Pancreas (tissue), 10 donors: ENCODE measurements around the gene BOLA1. TPM values are rescaled to one million over a fixed set of nuclear protein-coding genes. Genes with fewer than 3 reads are reported as not detected.
A peak's percentile ranks its signal among the peaks of the same experiment; 100 is the strongest.

Experiments used
- ATAC-seq, 4 donors: fragments of 200-7000 bp; cut with Tn5 transposase; one replicate each; pipeline versions ENCODE4 v1.8.0 to v1.9.1; 2020; ENCODE audit warnings: mild to moderate bottlenecking in 4 of 4, moderate library complexity in 4 of 4
- DNase-seq, 6 donors: peaks; one replicate each; pipeline ENCODE4 v3.0.0-alpha.2; 2020
- FAIRE-seq: peaks from 2 replicates; lab custom pipeline; 2012; peaks lifted over from hg19 to GRCh38; lab: Jason Lieb, UNC
- H3K27ac ChIP-seq, 4 donors: fragments of 200-600 bp; sonication (generic); 1 replicate in 3 of 4; 2 replicates in 1 of 4; pipeline versions ENCODE4 v1.5.0 to v1.8.0; 2020
- H3K27me3 ChIP-seq, 4 donors: fragments of 200-600 bp; one replicate each; pipeline ENCODE4 v1.8.0; 2021
- H3K36me3 ChIP-seq, 3 donors: fragments of 200-600 bp; sonication (generic) in 1 of 3; one replicate each; pipeline versions ENCODE4 v1.5.0 to v1.8.0; 2020 to 2021
- H3K4me1 ChIP-seq, 3 donors: fragments of 200-600 bp; one replicate each; pipeline ENCODE4 v1.8.0; 2021
- H3K4me3 ChIP-seq, 4 donors: fragments of 200-600 bp; sonication (generic) in 2 of 4; one replicate each; pipeline versions ENCODE4 v1.5.0 to v1.8.0; 2020 to 2021
- H3K9me3 ChIP-seq, 4 donors: fragments of 200-600 bp; one replicate each; pipeline ENCODE4 v1.8.0; 2021
- CTCF ChIP-seq, 4 donors: fragments of 200-600 bp; sonication (generic) in 3 of 4; IDR thresholded peaks; one replicate each; pipeline versions ENCODE4 v1.5.0 to v1.8.0; 2021; ENCODE audit warnings: antibody characterized with exemption in 4 of 4
- WGBS, 2 donors: extraction: QIAGEN DNeasy Blood & Tissue Kit; methylation state at CpG; one replicate each; pipeline ENCODE4 v1.1.7; 2013; 5-methylcytosine and 5-hydroxymethylcytosine counted together
- intact Hi-C, 3 donors: fragments of 100-400 bp; cut with DNase I; formaldehyde crosslinking; loops; one replicate each; pipeline versions ENCODE4 v1.11.1 to v1.14.2; 2022
- polyA plus RNA-seq, 2 donors: library from polyadenylated mRNA; stranded (reverse); fragments of 200-250 nt; gene quantifications; one replicate each; pipeline ENCODE4 v1.2.3, GENCODE V29; 2013
- total RNA-seq, 6 donors: library from RNA; stranded (reverse); fragmentation: NEBNext Ultra II Directional in 4 of 6; extraction: Animal tissue kit (Norgen Biotek cat#: 25700) in 4 of 6; gene quantifications; one replicate each; pipeline versions ENCODE4 v1.2.1 to v1.2.4, GENCODE V29; 2021 to 2023
- donor health status: healthy with polysubstance abuse.
- donor health status: DM: no; HTN: no; CAD: no; lungs with moderate emphysema.
- donor health status: DM: no; HTN: no; CAD: no.
- donor health status: control.
- donor health status: control.
- donor health status: Bipolar disorder and iron deficiency.
- donor health status: DM: yes; HTN: yes; CAD: no.
- donor health status: DM: no; HTN: no; CAD: no.
- donor health status: DM: no; HTN: no; CAD: no.
- donor health status: DM: yes; HTN: yes; CAD: no.

The BOLA1 gene
- total and polyA plus RNA-seq, 8 donors: 7.0 to 24.1 (median 8.7) TPM

- DNase-seq (peak; percentile 95 to 98 (median 95)), FAIRE-seq (no peak), ATAC-seq (peak; percentile 99 to 100 (median 99))
- H3K27me3 ChIP-seq: no peaks in the 10 kb centered on the region
- WGBS, 2 donors: 0 to 1% methylated on average over 39 to 47 of the region's 47 CpGs
- peaks cover 8 to 22% (median 18%) of the 10 kb centered on the region in 3 donors for H3K4me1 ChIP-seq
- peaks cover 0 to 38% (median 21%) of the 10 kb centered on the region in 3 donors for H3K36me3 ChIP-seq
- peak within 1 kb of the TSS; percentile 60 to 79 (median 68) for H3K4me3 ChIP-seq
- no peak for TF ChIP-seq CTCF (IDR thresholded peaks at IDR 0.05)
- no peaks in the 10 kb centered on the region for H3K9me3 ChIP-seq
- H3K27ac ChIP-seq: peak within 1 kb of the TSS; percentile 74 to 95 (median 90)
- intact Hi-C loops: no loop called here
Measured at GRCh38 chr1:149927563-149928400, 28.4 kb downstream of the BOLA1 start, which contains the start of gene SF3B4. Gene SF3B4 (minus strand): TSS chr1:149927803. CDS start chr1:149927759, 44 bp downstream.

- Histone ChIP-seq H3K4me1 (peaks cover 8 to 22% (median 18%) of the 10 kb centered on the region in 3 donors), H3K27ac (peak overlapping the region; percentile 74 to 95 (median 90)), H3K4me3 (peak overlapping the region in 2 of 4 donors; percentile 62 to 79), H3K36me3 (peaks cover 0 to 32% (median 16%) of the 10 kb centered on the region in 3 donors), H3K9me3 (no peaks in the 10 kb centered on the region), H3K27me3 (no peaks in the 10 kb centered on the region)
- TF ChIP-seq CTCF (IDR thresholded peaks at IDR 0.05): no peak
- DNase-seq (no peak), ATAC-seq (no peak), FAIRE-seq (no peak)
- intact Hi-C loops: no loop called here
- WGBS, 2 donors: 0% methylated on average over 1 of the region's 1 CpG
Measured at GRCh38 chr1:149928401-149928724, 29.0 kb downstream of the BOLA1 start.

- no peaks in the 10 kb centered on the region for H3K27me3 ChIP-seq
- no peak for TF ChIP-seq CTCF (IDR thresholded peaks at IDR 0.05)
- intact Hi-C loops: no loop called here
- peaks cover 8 to 22% (median 18%) of the 10 kb centered on the region in 3 donors for H3K4me1 ChIP-seq
- H3K36me3 ChIP-seq: peaks cover 0 to 18% (median 8%) of the 10 kb centered on the region in 3 donors
- H3K27ac ChIP-seq: no peak overlapping the region
- no peak overlapping the region for H3K4me3 ChIP-seq
- FAIRE-seq: no peak
- DNase-seq: no peak
- H3K9me3 ChIP-seq: no peaks in the 10 kb centered on the region
- ATAC-seq: no peak
- 75 to 78% methylated on average over 2 of the region's 2 CpGs for WGBS, 2 donors
Measured at GRCh38 chr1:149929856-149930255, 30.5 kb downstream of the BOLA1 start.

- peaks cover 0 to 3% (median 0%) of the 10 kb centered on the region in 3 donors for H3K36me3 ChIP-seq
- intact Hi-C loops: no loop called here
- H3K27ac ChIP-seq: no peak overlapping the region
- H3K4me1 ChIP-seq: peaks cover 8 to 14% (median 13%) of the 10 kb centered on the region in 3 donors
- DNase-seq: no peak
- no peak for FAIRE-seq
- H3K4me3 ChIP-seq: no peak overlapping the region
- no peaks in the 10 kb centered on the region for H3K9me3 ChIP-seq
- no peak for TF ChIP-seq CTCF (IDR thresholded peaks at IDR 0.05)
- no peaks in the 10 kb centered on the region for H3K27me3 ChIP-seq
- WGBS, 2 donors: 78 to 85% methylated on average over 13 of the region's 13 CpGs
- no peak for ATAC-seq
Measured at GRCh38 chr1:149931212-149931790, 31.9 kb downstream of the BOLA1 start.
